GM18519 (cell line): Measurements from ENCODE around the gene CACNA2D1.

Experiments used
- ATAC-seq: cut with Tn5 transposase; IDR thresholded peaks from one replicate; pipeline ENCODE4 v1.9.1; 2021; ENCODE audit warnings: mild to moderate bottlenecking, moderate library complexity; ENCODE audit not compliant: unreplicated experiment, low FRiP score

Gene CACNA2D1

GRCh38 chr7:82443547-82444219 is at the start of gene CACNA2D1:
Gene CACNA2D1, minus strand, starts transcription at chr7:82443777.
- no peak for ATAC-seq

GRCh38 chr7:82481499-82482097 is 38.0 kb upstream of the CACNA2D1 start:
- ATAC-seq = no peak

- no peak for ATAC-seq
Measured at GRCh38 chr7:82477733-82478515, 34.3 kb upstream of the CACNA2D1 start.

- no peak for ATAC-seq
Measured at GRCh38 chr7:82472966-82473365, 29.4 kb upstream of the CACNA2D1 start.

GRCh38 chr7:82471351-82472020 is 27.9 kb upstream of the CACNA2D1 start:
- no peak for ATAC-seq

GRCh38 chr7:82469207-82469606 is 25.6 kb upstream of the CACNA2D1 start:
- no peak for ATAC-seq

GRCh38 chr7:82468435-82468834 is 24.9 kb upstream of the CACNA2D1 start:
- ATAC-seq = no peak

GRCh38 chr7:82467020-82467419 is 23.4 kb upstream of the CACNA2D1 start:
- ATAC-seq = no peak

- no peak for ATAC-seq
Measured at GRCh38 chr7:82464372-82464771, 20.8 kb upstream of the CACNA2D1 start.

- no peak for ATAC-seq
Measured at GRCh38 chr7:82455295-82455694, 11.7 kb upstream of the CACNA2D1 start.

- no peak for ATAC-seq
Measured at GRCh38 chr7:82450759-82451158, 7.2 kb upstream of the CACNA2D1 start.

GRCh38 chr7:82449910-82450309 is 6.3 kb upstream of the CACNA2D1 start:
- no peak for ATAC-seq

GRCh38 chr7:82446897-82447296 is 3.3 kb upstream of the CACNA2D1 start:
- ATAC-seq = no peak

GRCh38 chr7:82445271-82445670 is 1.7 kb upstream of the CACNA2D1 start:
- no peak for ATAC-seq

GRCh38 chr7:82444220-82444909 is 788 bp upstream of the CACNA2D1 start:
- ATAC-seq = no peak

- no peak for ATAC-seq
Measured at GRCh38 chr7:82443036-82443546, 486 bp downstream of the CACNA2D1 start.

- ATAC-seq = no peak
Measured at GRCh38 chr7:82442492-82443035, 1.0 kb downstream of the CACNA2D1 start.

- ATAC-seq = no peak
Measured at GRCh38 chr7:82441669-82442478, 1.7 kb downstream of the CACNA2D1 start.

- no peak for ATAC-seq
Measured at GRCh38 chr7:82438521-82438920, 5.1 kb downstream of the CACNA2D1 start.
